Panc1 (cell line): ENCODE measurements around the gene TBC1D24. TPM values are rescaled to one million over a fixed set of nuclear protein-coding genes. Genes with fewer than 3 reads are reported as not detected.

ENCODE experiments used
- ATAC-seq: fragments of 200-7000 bp; cut with Tn5 transposase; 2 replicates; pipeline ENCODE4 v1.9.1; 2020; ENCODE audit warnings: mild to moderate bottlenecking, moderate library complexity
- BruUV-seq: library from RNA; stranded (reverse); fragments of 400-500 nt; replicated peaks from 2 replicates; lab custom pipeline; 2021; lab: Mats Ljungman, UMichigan
- CTCF ChIA-PET: fragments of 300-600 bp; sonication (Branson Sonifier 250); formaldehyde crosslinking; loops from one replicate; lab custom pipeline; 2022; ENCODE audit warnings: antibody characterized with exemption; lab: Charles Lee
- POLR2A ChIA-PET: fragments of 300-600 bp; sonication (Branson Sonifier 250); formaldehyde crosslinking; loops from one replicate; lab custom pipeline; 2022; ENCODE audit warnings: antibody characterized with exemption; lab: Charles Lee
- DNase-seq: peaks from one replicate; pipeline ENCODE4 v3.0.0-alpha.2; 2010; ENCODE audit warnings: low read depth, low spot score
- H3K27ac ChIP-seq: 2 replicates; pipeline ENCODE4 v1.5.1; 2011; ENCODE audit warnings: mild to moderate bottlenecking, low read length, inconsistent platforms
- H3K27me3 ChIP-seq: fragments of 200-500 bp; sonication (Bioruptor generic); 2 replicates; pipeline ENCODE4 v1.6.0; 2014; ENCODE audit warnings: low read length, inconsistent platforms; ENCODE audit not compliant: control insufficient read depth, insufficient read depth
- H3K36me3 ChIP-seq: fragments of 200-500 bp; sonication (Bioruptor generic); 2 replicates; pipeline ENCODE4 v1.5.1; 2014; ENCODE audit warnings: inconsistent platforms, mild to moderate bottlenecking, low read length, moderate library complexity; ENCODE audit not compliant: control insufficient read depth, insufficient read depth
- H3K4me1 ChIP-seq: 2 replicates; pipeline ENCODE4 v1.5.1; 2011; ENCODE audit warnings: inconsistent platforms, mild to moderate bottlenecking, low read length, moderate library complexity; ENCODE audit not compliant: control insufficient read depth, insufficient read depth
- H3K4me3 ChIP-seq, 2 experiments: 2 replicates each; pipeline ENCODE4 v1.5.1; 2011 to 2012; ENCODE audit warnings: low read depth in 2 of 2, low read length in 2 of 2, mild to moderate bottlenecking in 2 of 2, inconsistent platforms in 1 of 2, moderate library complexity in 1 of 2
- H3K9me3 ChIP-seq: fragments of 200-500 bp; sonication (Bioruptor generic); 2 replicates; pipeline ENCODE4 v1.5.1; 2014; ENCODE audit warnings: low read depth, mild to moderate bottlenecking, inconsistent platforms, low read length, moderate library complexity; ENCODE audit not compliant: control insufficient read depth, insufficient read depth
- POLR2AphosphoS5 ChIP-seq: IDR thresholded peaks from 2 replicates; pipeline ENCODE4 v1.6.1; 2012; ENCODE audit warnings: mild to moderate bottlenecking, low read depth, low read length, moderate library complexity
- SIN3A ChIP-seq: IDR thresholded peaks from 2 replicates; pipeline ENCODE4 v1.6.1; 2012; ENCODE audit warnings: low read depth, mild to moderate bottlenecking, low read length, moderate library complexity, borderline replicate concordance; ENCODE audit not compliant: insufficient read depth
- TCF7L2 ChIP-seq: IDR thresholded peaks from 2 replicates; pipeline ENCODE4 v1.6.1; 2011; ENCODE audit warnings: mild to moderate bottlenecking, low read depth, low read length, inconsistent platforms
- in situ Hi-C: cut with HindIII; loops from 2 replicates; pipeline ENCODE4 v1.10.0; 2016; ENCODE audit warnings: low sequenced_read_pairs, low pct_unique_long_range_greater_than_20kb
- intact Hi-C: fragments of 100-400 bp; cut with micrococcal nuclease; formaldehyde crosslinking; loops from one replicate; pipeline ENCODE4 v1.10.0; 2022; ENCODE audit not compliant: unreplicated experiment
- total RNA-seq: library from RNA; stranded (reverse); gene quantifications from one replicate; pipeline ENCODE4 v1.2.1, GENCODE V29; 2021; ENCODE audit not compliant: unreplicated experiment
- TF ChIP-seq, protein P1 (sequence below), 2 experiments: IDR thresholded peaks; 2 replicates each; pipeline ENCODE4 v1.6.1; 2011 to 2012; ENCODE audit warnings: low read depth in 2 of 2, control low read depth in 1 of 2, low read length in 1 of 2, mild to moderate bottlenecking in 1 of 2, moderate library complexity in 1 of 2; ENCODE audit not compliant: insufficient read depth in 1 of 2
- TF ChIP-seq, protein P2 (sequence below): fragments of 450-650 bp; IDR thresholded peaks from 2 replicates; pipeline ENCODE4 v1.5.1; 2017; ENCODE audit warnings: mild to moderate bottlenecking

Gene TBC1D24
- total RNA-seq, 1 experiment from 2014 or later, result 26.7 TPM

DNA sequence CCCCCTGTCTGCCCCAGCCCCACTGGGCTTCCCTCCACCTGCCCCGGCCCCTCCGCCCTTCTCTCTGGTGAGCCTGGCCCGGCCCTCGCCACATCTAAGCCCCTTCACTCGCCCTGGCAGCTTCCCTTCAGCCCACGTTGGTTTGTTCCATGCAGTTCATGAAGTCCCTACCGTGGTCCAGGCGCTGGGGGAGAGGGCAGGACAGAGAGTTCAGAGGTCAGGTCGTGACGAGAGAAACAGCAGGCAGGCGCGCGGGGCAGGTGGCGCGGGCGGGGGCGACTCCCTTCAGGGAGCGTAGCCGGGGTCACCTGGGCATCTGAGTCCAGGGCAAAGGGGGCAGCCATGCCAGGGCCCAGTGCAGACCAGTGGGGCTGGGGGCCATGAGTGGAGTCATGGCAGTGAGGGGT is 23.9 kb upstream of the TBC1D24 start:
- in situ Hi-C loops, result no loop called here
- BruUV-seq, result no TSS peak
- TF ChIP-seq POLR2AphosphoS5, result no peak
- no peak for TF ChIP-seq TCF7L2
- TF ChIP-seq, protein P1, sequence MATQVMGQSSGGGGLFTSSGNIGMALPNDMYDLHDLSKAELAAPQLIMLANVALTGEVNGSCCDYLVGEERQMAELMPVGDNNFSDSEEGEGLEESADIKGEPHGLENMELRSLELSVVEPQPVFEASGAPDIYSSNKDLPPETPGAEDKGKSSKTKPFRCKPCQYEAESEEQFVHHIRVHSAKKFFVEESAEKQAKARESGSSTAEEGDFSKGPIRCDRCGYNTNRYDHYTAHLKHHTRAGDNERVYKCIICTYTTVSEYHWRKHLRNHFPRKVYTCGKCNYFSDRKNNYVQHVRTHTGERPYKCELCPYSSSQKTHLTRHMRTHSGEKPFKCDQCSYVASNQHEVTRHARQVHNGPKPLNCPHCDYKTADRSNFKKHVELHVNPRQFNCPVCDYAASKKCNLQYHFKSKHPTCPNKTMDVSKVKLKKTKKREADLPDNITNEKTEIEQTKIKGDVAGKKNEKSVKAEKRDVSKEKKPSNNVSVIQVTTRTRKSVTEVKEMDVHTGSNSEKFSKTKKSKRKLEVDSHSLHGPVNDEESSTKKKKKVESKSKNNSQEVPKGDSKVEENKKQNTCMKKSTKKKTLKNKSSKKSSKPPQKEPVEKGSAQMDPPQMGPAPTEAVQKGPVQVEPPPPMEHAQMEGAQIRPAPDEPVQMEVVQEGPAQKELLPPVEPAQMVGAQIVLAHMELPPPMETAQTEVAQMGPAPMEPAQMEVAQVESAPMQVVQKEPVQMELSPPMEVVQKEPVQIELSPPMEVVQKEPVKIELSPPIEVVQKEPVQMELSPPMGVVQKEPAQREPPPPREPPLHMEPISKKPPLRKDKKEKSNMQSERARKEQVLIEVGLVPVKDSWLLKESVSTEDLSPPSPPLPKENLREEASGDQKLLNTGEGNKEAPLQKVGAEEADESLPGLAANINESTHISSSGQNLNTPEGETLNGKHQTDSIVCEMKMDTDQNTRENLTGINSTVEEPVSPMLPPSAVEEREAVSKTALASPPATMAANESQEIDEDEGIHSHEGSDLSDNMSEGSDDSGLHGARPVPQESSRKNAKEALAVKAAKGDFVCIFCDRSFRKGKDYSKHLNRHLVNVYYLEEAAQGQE (IDR thresholded peaks at IDR 0.05; ENCODE audit: insufficient read depth in 1 of 2, low read depth in 2 of 2, low read length in 1 of 2), result no peak
- TF ChIP-seq, protein P2, sequence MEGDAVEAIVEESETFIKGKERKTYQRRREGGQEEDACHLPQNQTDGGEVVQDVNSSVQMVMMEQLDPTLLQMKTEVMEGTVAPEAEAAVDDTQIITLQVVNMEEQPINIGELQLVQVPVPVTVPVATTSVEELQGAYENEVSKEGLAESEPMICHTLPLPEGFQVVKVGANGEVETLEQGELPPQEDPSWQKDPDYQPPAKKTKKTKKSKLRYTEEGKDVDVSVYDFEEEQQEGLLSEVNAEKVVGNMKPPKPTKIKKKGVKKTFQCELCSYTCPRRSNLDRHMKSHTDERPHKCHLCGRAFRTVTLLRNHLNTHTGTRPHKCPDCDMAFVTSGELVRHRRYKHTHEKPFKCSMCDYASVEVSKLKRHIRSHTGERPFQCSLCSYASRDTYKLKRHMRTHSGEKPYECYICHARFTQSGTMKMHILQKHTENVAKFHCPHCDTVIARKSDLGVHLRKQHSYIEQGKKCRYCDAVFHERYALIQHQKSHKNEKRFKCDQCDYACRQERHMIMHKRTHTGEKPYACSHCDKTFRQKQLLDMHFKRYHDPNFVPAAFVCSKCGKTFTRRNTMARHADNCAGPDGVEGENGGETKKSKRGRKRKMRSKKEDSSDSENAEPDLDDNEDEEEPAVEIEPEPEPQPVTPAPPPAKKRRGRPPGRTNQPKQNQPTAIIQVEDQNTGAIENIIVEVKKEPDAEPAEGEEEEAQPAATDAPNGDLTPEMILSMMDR, result no peak
- TF ChIP-seq SIN3A, result no peak

DNA sequence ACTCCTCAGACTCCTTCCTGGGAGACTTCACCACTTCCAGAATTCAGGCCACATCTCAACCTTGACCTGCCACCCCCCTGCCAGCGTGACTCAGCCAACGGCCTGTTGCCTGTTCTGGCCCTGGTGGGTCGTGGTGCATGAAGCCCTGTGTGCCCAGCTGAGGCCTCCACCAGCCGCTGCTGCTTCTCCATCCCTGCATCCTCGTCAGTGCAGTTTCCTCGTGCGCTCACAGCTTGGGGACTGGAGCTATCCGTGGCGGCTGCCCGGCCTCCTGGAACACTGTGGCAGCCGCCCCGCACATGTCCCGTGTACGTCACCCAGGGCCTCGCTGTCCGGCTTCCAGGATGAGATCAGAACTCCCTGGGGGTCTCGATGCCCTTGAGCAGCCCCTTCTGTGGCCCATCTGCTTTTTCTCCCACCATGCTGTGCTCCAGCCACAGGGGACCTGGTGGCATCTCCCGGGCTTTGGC is 23.0 kb upstream of the TBC1D24 start:
- TF ChIP-seq SIN3A, result no peak
- TF ChIP-seq, protein P1 (IDR thresholded peaks at IDR 0.05; ENCODE audit: insufficient read depth in 1 of 2, low read depth in 2 of 2, low read length in 1 of 2), result no peak
- TF ChIP-seq, protein P2, result no peak
- no peak for TF ChIP-seq POLR2AphosphoS5
- no peak for TF ChIP-seq TCF7L2
- DNase-seq (no peak), ATAC-seq (no peak; the same call in 1 of the 2 replicates)
- in situ Hi-C loops (no loop called here), intact Hi-C loops (no loop called here)
- Histone ChIP-seq H3K27me3 (no peaks in the 10 kb centered on the region), H3K36me3 (peaks cover 6% of the 10 kb centered on the region), H3K9me3 (no peaks in the 10 kb centered on the region), H3K27ac (no peak overlapping the region), H3K4me1 (no peaks in the 10 kb centered on the region), H3K4me3 (no peak overlapping the region)
- POLR2A ChIA-PET, result no interaction called here
- BruUV-seq, result no TSS peak
- CTCF ChIA-PET, result interaction anchor here (0.7 kb wide), 1 partner anchor 23 kb away, joined by 13 read pairs; no protein-coding TSS in a partner anchor

More for the DNA sequence above, 23.9 kb upstream of the TBC1D24 start:
- POLR2A ChIA-PET, result no interaction called here
- Histone ChIP-seq H3K27ac (no peak overlapping the region), H3K4me3 (no peak overlapping the region), H3K4me1 (no peaks in the 10 kb centered on the region), H3K9me3 (no peaks in the 10 kb centered on the region), H3K27me3 (no peaks in the 10 kb centered on the region), H3K36me3 (peaks cover 9% of the 10 kb centered on the region)
- ATAC-seq, result no peak
- CTCF ChIA-PET, result no interaction called here
- intact Hi-C loops, result no loop called here
- no peak for DNase-seq
